ENCODE measurements around the gene ETNPPL.

GRCh38 chr4:108779958-108780357 is 17.1 kb upstream of the ETNPPL start:
- no peak for TF ChIP-seq CTCF (IDR thresholded peaks at IDR 0.05)
- TF ChIP-seq POLR2A (IDR thresholded peaks at IDR 0.05) = no peak
